HepG2 (cell line): ENCODE data around the gene NPPB. TPM values are rescaled to one million over a fixed set of nuclear protein-coding genes. Genes with fewer than 3 reads are reported as not detected.

Source experiments
- ARID4A ChIP-seq: sonication (generic); formaldehyde crosslinking; IDR thresholded peaks from 2 replicates; pipeline ENCODE4 v1.5.0; 2020; ENCODE audit warnings: mild to moderate bottlenecking, missing genetic modification reagents, borderline replicate concordance
- CBX2 ChIP-seq, 2 experiments: fragments of 200-600 bp in 1 of 2; sonication (generic); formaldehyde crosslinking in 1 of 2; IDR thresholded peaks; 2 replicates each; pipeline versions ENCODE4 v1.7.0 to v1.8.1; 2018 to 2022; ENCODE audit warnings: low read depth in 2 of 2, low read length in 1 of 2, mild to moderate bottlenecking in 1 of 2, missing genetic modification reagents in 1 of 2
- CTCF ChIP-seq: sonication (generic); formaldehyde crosslinking; IDR thresholded peaks from 2 replicates; pipeline ENCODE4 v1.5.0; 2020; ENCODE audit warnings: mild to moderate bottlenecking, missing genetic modification reagents, moderate library complexity
- DR1 ChIP-seq: sonication (generic); formaldehyde crosslinking; IDR thresholded peaks from 2 replicates; pipeline ENCODE4 v1.8.0; 2021; ENCODE audit warnings: mild to moderate bottlenecking, missing genetic modification reagents, inconsistent platforms
- ETV5 ChIP-seq: IDR thresholded peaks from 2 replicates; pipeline ENCODE4 v1.6.1; 2018; ENCODE audit warnings: missing biosample characterization, missing genetic modification reagents, inconsistent platforms, borderline replicate concordance
- TEAD3 ChIP-seq: optimal IDR thresholded peaks from 2 replicates; pipeline ENCODE3; 2016; ENCODE audit warnings: borderline replicate concordance
- ZBTB38 ChIP-seq: sonication (generic); formaldehyde crosslinking; IDR thresholded peaks from 2 replicates; pipeline ENCODE4 v1.5.1; 2020; ENCODE audit warnings: mild to moderate bottlenecking, missing genetic modification reagents
- ZMYM3 ChIP-seq: sonication (generic); formaldehyde crosslinking; IDR thresholded peaks from 2 replicates; pipeline ENCODE4 v1.5.1; 2020; ENCODE audit warnings: mild to moderate bottlenecking, missing genetic modification reagents
- polyA plus RNA-seq, 8 experiments: library from polyadenylated mRNA; depleted of rRNA in 3 of 8; stranded (reverse) in 7 of 8; unstranded in 1 of 8; fragments of >200 nt; fragmentation: Illumina TruSeq in 4 of 8; extraction: Trizol in 4 of 8; gene quantifications; 2 replicates each; pipeline versions ENCODE4 v1.2.1 to v1.2.3, GENCODE V29; 2011 to 2016; ENCODE audit warnings: low read depth in 4 of 8, missing spikeins in 1 of 8, mixed read lengths in 1 of 8; ENCODE audit not compliant: insufficient read depth in 1 of 8
- total RNA-seq, 5 experiments: library from RNA; depleted of rRNA; stranded (reverse); fragments of >200 nt; fragmentation: Illumina TruSeq; extraction: Trizol; gene quantifications; 2 replicates each; pipeline ENCODE4 v1.2.3, GENCODE V29; 2016; ENCODE audit warnings: low read depth in 1 of 5

NPPB gene
- total and polyA plus RNA-seq, 2 of the 13 experiments (the other 11 are each of a cell fraction or from before 2014, with no cell fraction given): 1.9 TPM; not detected in 1

GRCh38 chr1:11882814-11883538 is 24.2 kb upstream of the NPPB start (continued):
- TF ChIP-seq TEAD3 (CRISPR knock-in tag) (peak; percentile 89), ZBTB38 (CRISPR knock-in tag) (0 out of 2 replicates have a peak, but pooled peaks have one; percentile 21), DR1 (no peak), ZMYM3 (CRISPR knock-in tag) (0 out of 2 replicates have a peak, but pooled peaks have one; percentile 14), CBX2 (IDR thresholded peaks at IDR 0.05; ENCODE audit: low read depth, low read length) (no peak), CBX2 (CRISPR knock-in tag; IDR thresholded peaks at IDR 0.05; ENCODE audit: low read depth) (no peak), ARID4A (CRISPR knock-in tag) (0 out of 2 replicates have a peak, but pooled peaks have one; percentile 28), CTCF (CRISPR knock-in tag) (0 out of 2 replicates have a peak, but pooled peaks have one; percentile 26), ETV5 (CRISPR knock-in tag) (no peak)
